ENCODE results near the gene TIGD3. TPM values are rescaled to one million over a fixed set of nuclear protein-coding genes. Genes with fewer than 3 reads are reported as not detected.

TIGD3 gene
- total and polyA plus RNA-seq, 2 of the 13 experiments (the other 11 are each of a cell fraction or from before 2014, with no cell fraction given): 0.49 to 4.9 TPM

DNA sequence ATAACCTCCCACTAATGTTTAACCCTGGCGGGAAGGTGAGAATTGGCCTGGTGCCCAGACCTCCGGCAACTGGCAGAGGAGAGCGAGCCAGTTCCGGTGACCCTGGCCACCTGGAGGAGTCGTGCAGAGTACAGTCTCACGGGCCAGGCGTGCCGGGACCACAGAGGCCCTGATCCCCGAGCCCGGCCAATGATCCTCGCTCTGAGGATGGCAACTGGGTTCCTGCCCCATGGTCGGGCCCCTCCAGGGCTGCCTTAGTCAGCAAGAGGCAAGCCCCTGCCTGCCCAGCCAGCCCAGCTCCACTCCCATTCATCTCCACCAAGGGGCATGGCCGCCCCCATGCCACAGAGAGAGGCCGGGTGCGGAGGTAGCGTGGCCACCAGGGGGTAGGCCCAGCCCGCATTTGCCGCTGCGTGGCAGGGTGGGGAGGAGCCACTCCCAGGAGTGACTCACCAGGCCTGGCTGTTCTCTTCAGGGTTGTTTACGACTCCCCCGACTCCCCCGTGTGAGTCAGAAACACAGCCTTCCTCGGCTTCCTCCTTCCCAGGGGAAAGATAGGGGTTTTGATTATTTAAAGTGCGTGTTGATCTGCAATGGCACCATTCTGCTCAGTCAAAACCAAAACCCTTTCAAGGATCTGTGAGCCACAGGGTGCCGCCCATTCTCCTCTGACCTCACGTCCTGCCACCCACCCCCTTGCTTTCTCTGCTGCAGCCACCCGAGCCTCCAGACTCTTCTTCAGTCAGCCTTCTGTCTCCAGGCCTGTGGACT, 27.7 kb downstream of the TIGD3 start, which contains the start of gene SLC25A45 (continued):
- TF ChIP-seq FOXJ3 (CRISPR knock-in tag; IDR thresholded peaks at IDR 0.05; ENCODE audit: borderline replicate concordance) (no peak), CEBPG (CRISPR knock-in tag; IDR thresholded peaks at IDR 0.05) (peak; percentile 37; the same call in 1 of the 2 replicates), ZSCAN30 (CRISPR knock-in tag; IDR thresholded peaks at IDR 0.05) (peak; percentile 86; the same call in 1 of the 2 replicates), ZNF510 (CRISPR knock-in tag; IDR thresholded peaks at IDR 0.05; ENCODE audit: low read depth) (peak; percentile 27; the same call in 1 of the 2 replicates), EZH2 (conservative IDR thresholded peaks at IDR 0.05; ENCODE audit: low read depth, low read length) (no peak), KDM1A (CRISPR knock-in tag; IDR thresholded peaks at IDR 0.05) (no peak; the same call in 1 of the 2 replicates), STAG1 (CRISPR knock-in tag; IDR thresholded peaks at IDR 0.05) (peak; percentile 80), ZNF724P (CRISPR knock-in tag; IDR thresholded peaks at IDR 0.05; ENCODE audit: borderline replicate concordance) (peak; percentile 85), SMARCE1 (IDR thresholded peaks at IDR 0.05; ENCODE audit: borderline replicate concordance) (no peak), ZNF432 (CRISPR knock-in tag; IDR thresholded peaks at IDR 0.05; ENCODE audit: borderline replicate concordance) (no peak), ZNF20 (CRISPR knock-in tag; IDR thresholded peaks at IDR 0.05) (no peak), TSC22D2 (CRISPR knock-in tag; IDR thresholded peaks at IDR 0.05; ENCODE audit: borderline replicate concordance) (peak; percentile 27; the same call in 1 of the 2 replicates), ZNF234 (CRISPR knock-in tag; conservative IDR thresholded peaks at IDR 0.05) (no peak), ZNF431 (CRISPR knock-in tag; IDR thresholded peaks at IDR 0.05; ENCODE audit: borderline replicate concordance, low read depth) (no peak), ZNF83 (CRISPR knock-in tag; IDR thresholded peaks at IDR 0.05; ENCODE audit: borderline replicate concordance) (0 out of 2 replicates have a peak, but pooled peaks have one; percentile 62), SUZ12 (IDR thresholded peaks at IDR 0.05; ENCODE audit: low read depth, low read length) (no peak), ZNF567 (CRISPR knock-in tag; IDR thresholded peaks at IDR 0.05; ENCODE audit: borderline replicate concordance) (0 out of 2 replicates have a peak, but pooled peaks have one; percentile 85), ZSCAN21 (CRISPR knock-in tag; IDR thresholded peaks at IDR 0.05; ENCODE audit: borderline replicate concordance) (peak; percentile 78; the same call in 1 of the 2 replicates)
- TF ChIP-seq, protein P1, sequence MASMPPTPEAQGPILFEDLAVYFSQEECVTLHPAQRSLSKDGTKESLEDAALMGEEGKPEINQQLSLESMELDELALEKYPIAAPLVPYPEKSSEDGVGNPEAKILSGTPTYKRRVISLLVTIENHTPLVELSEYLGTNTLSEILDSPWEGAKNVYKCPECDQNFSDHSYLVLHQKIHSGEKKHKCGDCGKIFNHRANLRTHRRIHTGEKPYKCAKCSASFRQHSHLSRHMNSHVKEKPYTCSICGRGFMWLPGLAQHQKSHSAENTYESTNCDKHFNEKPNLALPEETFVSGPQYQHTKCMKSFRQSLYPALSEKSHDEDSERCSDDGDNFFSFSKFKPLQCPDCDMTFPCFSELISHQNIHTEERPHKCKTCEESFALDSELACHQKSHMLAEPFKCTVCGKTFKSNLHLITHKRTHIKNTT (CRISPR knock-in tag; IDR thresholded peaks at IDR 0.05): no peak
- TF ChIP-seq, protein P2, sequence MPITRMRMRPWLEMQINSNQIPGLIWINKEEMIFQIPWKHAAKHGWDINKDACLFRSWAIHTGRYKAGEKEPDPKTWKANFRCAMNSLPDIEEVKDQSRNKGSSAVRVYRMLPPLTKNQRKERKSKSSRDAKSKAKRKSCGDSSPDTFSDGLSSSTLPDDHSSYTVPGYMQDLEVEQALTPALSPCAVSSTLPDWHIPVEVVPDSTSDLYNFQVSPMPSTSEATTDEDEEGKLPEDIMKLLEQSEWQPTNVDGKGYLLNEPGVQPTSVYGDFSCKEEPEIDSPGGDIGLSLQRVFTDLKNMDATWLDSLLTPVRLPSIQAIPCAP (CRISPR knock-in tag; IDR thresholded peaks at IDR 0.05; ENCODE audit: low read depth): no peak
- TF ChIP-seq, protein P3, sequence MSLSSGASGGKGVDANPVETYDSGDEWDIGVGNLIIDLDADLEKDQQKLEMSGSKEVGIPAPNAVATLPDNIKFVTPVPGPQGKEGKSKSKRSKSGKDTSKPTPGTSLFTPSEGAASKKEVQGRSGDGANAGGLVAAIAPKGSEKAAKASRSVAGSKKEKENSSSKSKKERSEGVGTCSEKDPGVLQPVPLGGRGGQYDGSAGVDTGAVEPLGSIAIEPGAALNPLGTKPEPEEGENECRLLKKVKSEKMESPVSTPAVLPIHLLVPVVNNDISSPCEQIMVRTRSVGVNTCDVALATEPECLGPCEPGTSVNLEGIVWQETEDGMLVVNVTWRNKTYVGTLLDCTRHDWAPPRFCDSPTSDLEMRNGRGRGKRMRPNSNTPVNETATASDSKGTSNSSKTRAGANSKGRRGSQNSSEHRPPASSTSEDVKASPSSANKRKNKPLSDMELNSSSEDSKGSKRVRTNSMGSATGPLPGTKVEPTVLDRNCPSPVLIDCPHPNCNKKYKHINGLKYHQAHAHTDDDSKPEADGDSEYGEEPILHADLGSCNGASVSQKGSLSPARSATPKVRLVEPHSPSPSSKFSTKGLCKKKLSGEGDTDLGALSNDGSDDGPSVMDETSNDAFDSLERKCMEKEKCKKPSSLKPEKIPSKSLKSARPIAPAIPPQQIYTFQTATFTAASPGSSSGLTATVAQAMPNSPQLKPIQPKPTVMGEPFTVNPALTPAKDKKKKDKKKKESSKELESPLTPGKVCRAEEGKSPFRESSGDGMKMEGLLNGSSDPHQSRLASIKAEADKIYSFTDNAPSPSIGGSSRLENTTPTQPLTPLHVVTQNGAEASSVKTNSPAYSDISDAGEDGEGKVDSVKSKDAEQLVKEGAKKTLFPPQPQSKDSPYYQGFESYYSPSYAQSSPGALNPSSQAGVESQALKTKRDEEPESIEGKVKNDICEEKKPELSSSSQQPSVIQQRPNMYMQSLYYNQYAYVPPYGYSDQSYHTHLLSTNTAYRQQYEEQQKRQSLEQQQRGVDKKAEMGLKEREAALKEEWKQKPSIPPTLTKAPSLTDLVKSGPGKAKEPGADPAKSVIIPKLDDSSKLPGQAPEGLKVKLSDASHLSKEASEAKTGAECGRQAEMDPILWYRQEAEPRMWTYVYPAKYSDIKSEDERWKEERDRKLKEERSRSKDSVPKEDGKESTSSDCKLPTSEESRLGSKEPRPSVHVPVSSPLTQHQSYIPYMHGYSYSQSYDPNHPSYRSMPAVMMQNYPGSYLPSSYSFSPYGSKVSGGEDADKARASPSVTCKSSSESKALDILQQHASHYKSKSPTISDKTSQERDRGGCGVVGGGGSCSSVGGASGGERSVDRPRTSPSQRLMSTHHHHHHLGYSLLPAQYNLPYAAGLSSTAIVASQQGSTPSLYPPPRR (CRISPR knock-in tag; IDR thresholded peaks at IDR 0.05; ENCODE audit: borderline replicate concordance): peak; percentile 87
